Measurements from ENCODE around the gene COL27A1. TPM values are rescaled to one million over a fixed set of nuclear protein-coding genes. Genes with fewer than 3 reads are reported as not detected.

The COL27A1 gene
- total RNA-seq, 1 donor from 2014 or later, result 1.3 TPM

- peak; percentile 17 for TF ChIP-seq CTCF (IDR thresholded peaks at IDR 0.05; ENCODE audit: insufficient read depth, low read length, severe bottlenecking)
- FAIRE-seq, result no peak
- Histone ChIP-seq H3K36me3 (ENCODE audit: control insufficient read depth, insufficient read depth, low read length) (no peaks in the 10 kb centered on the region), H3K4me3 (ENCODE audit: low read depth, low read length) (peak overlapping the region; percentile 56), H3K27me3 (ENCODE audit: control insufficient read depth, insufficient read depth, low read length) (peaks cover 4% of the 10 kb centered on the region)
- DNase-seq (ENCODE audit: low read depth), result no peak
These were observed 789 bp downstream of the COL27A1 start for GRCh38 chr9:114155995-114156656.

- Histone ChIP-seq H3K4me3 (ENCODE audit: low read depth, low read length) (peak overlapping the region; percentile 56), H3K27me3 (ENCODE audit: control insufficient read depth, insufficient read depth, low read length) (peaks cover 4% of the 10 kb centered on the region), H3K36me3 (ENCODE audit: control insufficient read depth, insufficient read depth, low read length) (no peaks in the 10 kb centered on the region)
- FAIRE-seq, result no peak
- peak; percentile 25 for TF ChIP-seq CTCF (IDR thresholded peaks at IDR 0.05; ENCODE audit: insufficient read depth, low read length, severe bottlenecking)
- peak; percentile 69 for DNase-seq (ENCODE audit: low read depth)
These were observed 1.5 kb downstream of the COL27A1 start for GRCh38 chr9:114156657-114157421.

GRCh38 chr9:114157516-114158176 lies 2.3 kb downstream of the COL27A1 start:
- DNase-seq (ENCODE audit: low read depth) (peak; percentile 85), FAIRE-seq (no peak)
- Histone ChIP-seq H3K36me3 (ENCODE audit: control insufficient read depth, insufficient read depth, low read length) (no peaks in the 10 kb centered on the region), H3K4me3 (ENCODE audit: low read depth, low read length) (no peak overlapping the region), H3K27me3 (ENCODE audit: control insufficient read depth, insufficient read depth, low read length) (peaks cover 4% of the 10 kb centered on the region)
- no peak for TF ChIP-seq CTCF (IDR thresholded peaks at IDR 0.05; ENCODE audit: insufficient read depth, low read length, severe bottlenecking)

- Histone ChIP-seq H3K27me3 (ENCODE audit: control insufficient read depth, insufficient read depth, low read length) (peaks cover 4% of the 10 kb centered on the region), H3K36me3 (ENCODE audit: control insufficient read depth, insufficient read depth, low read length) (no peaks in the 10 kb centered on the region), H3K4me3 (ENCODE audit: low read depth, low read length) (no peak overlapping the region)
- FAIRE-seq (no peak), DNase-seq (ENCODE audit: low read depth) (no peak)
- no peak for TF ChIP-seq CTCF (IDR thresholded peaks at IDR 0.05; ENCODE audit: insufficient read depth, low read length, severe bottlenecking)
These were observed 3.3 kb downstream of the COL27A1 start for GRCh38 chr9:114158482-114159130.

- H3K27me3 ChIP-seq (ENCODE audit: control insufficient read depth, insufficient read depth, low read length), result no peaks in the 10 kb centered on the region
- H3K4me3 ChIP-seq (ENCODE audit: low read depth, low read length), result no peak overlapping the region
- no peak for TF ChIP-seq CTCF (IDR thresholded peaks at IDR 0.05; ENCODE audit: insufficient read depth, low read length, severe bottlenecking)
- DNase-seq (ENCODE audit: low read depth), result no peak
- no peaks in the 10 kb centered on the region for H3K36me3 ChIP-seq (ENCODE audit: control insufficient read depth, insufficient read depth, low read length)
- no peak for FAIRE-seq
These were observed 4.4 kb downstream of the COL27A1 start for GRCh38 chr9:114159691-114160090.
